HEK293 (cell line): ENCODE measurements around the gene HOXA11.
A peak's percentile ranks its signal among the peaks of the same experiment; 100 is the strongest.

Experiments used
- CTCF ChIA-PET: fragments of 350-600 bp; formaldehyde crosslinking; extraction: SDS; loops from one replicate; lab custom pipeline; 2021; ENCODE audit warnings: antibody characterized with exemption; lab: Yijun Ruan, JAX
- POLR2A ChIA-PET: fragments of 300-600 bp; formaldehyde crosslinking; extraction: SDS; loops from one replicate; lab custom pipeline; 2020; ENCODE audit warnings: antibody characterized with exemption, inconsistent platforms; lab: Yijun Ruan, JAX
- H3K27ac ChIP-seq: fragments of 200-500 bp; sonication (Bioruptor generic); 2 replicates; pipeline ENCODE4 v1.5.1; 2014; ENCODE audit warnings: low read depth, low read length, control low read depth, inconsistent platforms; ENCODE audit errors: extremely low read depth
- H3K36me3 ChIP-seq, 2 experiments: fragments of 200-500 bp in 1 of 2; sonication (Bioruptor generic) in 1 of 2; 1 replicate in 1 of 2; 2 replicates in 1 of 2; pipeline ENCODE4 v1.5.1; 2014 to 2017; ENCODE audit warnings: inconsistent platforms in 2 of 2, low read length in 2 of 2; ENCODE audit not compliant: control insufficient read depth in 2 of 2, insufficient read depth in 1 of 2
- H3K4me1 ChIP-seq: fragments of 200-500 bp; sonication (Bioruptor generic); 2 replicates; pipeline ENCODE4 v1.5.1; 2014; ENCODE audit warnings: mild to moderate bottlenecking, low read length, inconsistent platforms; ENCODE audit not compliant: control insufficient read depth, insufficient read depth
- H3K4me3 ChIP-seq: 2 replicates; pipeline ENCODE4 v1.5.1; 2011; ENCODE audit warnings: low read depth, mild to moderate bottlenecking, control low read depth, low read length, moderate library complexity
- H3K9me3 ChIP-seq: fragments of 200-500 bp; sonication (Bioruptor generic); 2 replicates; pipeline ENCODE4 v1.5.1; 2014; ENCODE audit warnings: low read depth, low read length, inconsistent platforms; ENCODE audit not compliant: control insufficient read depth, insufficient read depth
- GFI1B ChIP-seq: fragments of 450-650 bp; formaldehyde crosslinking; IDR thresholded peaks from 2 replicates; pipeline ENCODE4 v1.5.1; 2016; ENCODE audit warnings: missing biosample characterization, missing genetic modification characterization
- GLI2 ChIP-seq: fragments of 450-650 bp; formaldehyde crosslinking; IDR thresholded peaks from 2 replicates; pipeline ENCODE4; 2017; ENCODE audit warnings: missing biosample characterization, missing genetic modification characterization, low read depth, borderline replicate concordance
- KLF10 ChIP-seq: fragments of 450-650 bp; IDR thresholded peaks from 2 replicates; pipeline ENCODE4 v1.5.1; 2018; ENCODE audit warnings: missing biosample characterization, mild to moderate bottlenecking, missing genetic modification characterization
- SP2 ChIP-seq: fragments of 450-650 bp; formaldehyde crosslinking; IDR thresholded peaks from 2 replicates; pipeline ENCODE4 v1.5.1; 2016; ENCODE audit warnings: missing biosample characterization, missing genetic modification characterization
- ZBTB48 ChIP-seq: fragments of 450-650 bp; formaldehyde crosslinking; IDR thresholded peaks from 2 replicates; pipeline ENCODE4 v1.5.1; 2016; ENCODE audit warnings: missing biosample characterization, missing genetic modification characterization
- ZIC2 ChIP-seq: fragments of 450-650 bp; formaldehyde crosslinking; IDR thresholded peaks from 2 replicates; pipeline ENCODE4 v1.5.1; 2016; ENCODE audit warnings: missing biosample characterization, missing genetic modification characterization
- ZNF138 ChIP-seq: fragments of 450-650 bp; formaldehyde crosslinking; IDR thresholded peaks from 2 replicates; pipeline ENCODE4 v1.5.1; 2016; ENCODE audit warnings: missing biosample characterization, missing genetic modification characterization, borderline replicate concordance
- ZNF146 ChIP-seq: fragments of 450-650 bp; formaldehyde crosslinking; IDR thresholded peaks from 2 replicates; pipeline ENCODE4 v1.5.1; 2016; ENCODE audit warnings: missing biosample characterization, missing genetic modification characterization
- ZNF214 ChIP-seq: fragments of 450-650 bp; formaldehyde crosslinking; IDR thresholded peaks from 2 replicates; pipeline ENCODE4 v1.5.1; 2017; ENCODE audit warnings: missing biosample characterization, mild to moderate bottlenecking, missing genetic modification characterization, borderline replicate concordance
- ZNF274 ChIP-seq, 2 experiments: fragments of 200-500 bp in 1 of 2; fragments of 450-650 bp in 1 of 2; sonication (Bioruptor generic) in 1 of 2; formaldehyde crosslinking in 1 of 2; IDR thresholded peaks; 2 replicates each; pipeline versions ENCODE4 v1.5.1 to v1.6.1; 2014 to 2016; ENCODE audit warnings: borderline replicate concordance in 1 of 2, inconsistent platforms in 1 of 2, low read length in 1 of 2, missing biosample characterization in 1 of 2, missing genetic modification characterization in 1 of 2
- ZNF366 ChIP-seq: fragments of 450-650 bp; formaldehyde crosslinking; conservative IDR thresholded peaks from 2 replicates; pipeline ENCODE4 v1.5.1; 2016; ENCODE audit warnings: missing biosample characterization, missing genetic modification characterization
- ZNF423 ChIP-seq: fragments of 450-650 bp; formaldehyde crosslinking; IDR thresholded peaks from 2 replicates; pipeline ENCODE4 v1.5.1; 2016; ENCODE audit warnings: missing biosample characterization, missing genetic modification characterization
- ZNF544 ChIP-seq: fragments of 450-650 bp; formaldehyde crosslinking; IDR thresholded peaks from 2 replicates; pipeline ENCODE4 v1.5.0; 2017; ENCODE audit warnings: missing biosample characterization, missing genetic modification characterization
- ZNF555 ChIP-seq: fragments of 450-650 bp; formaldehyde crosslinking; conservative IDR thresholded peaks from 2 replicates; pipeline ENCODE4 v1.5.1; 2017; ENCODE audit warnings: missing biosample characterization, mild to moderate bottlenecking, missing genetic modification characterization, inconsistent platforms
- ZNF621 ChIP-seq: fragments of 450-650 bp; formaldehyde crosslinking; IDR thresholded peaks from 2 replicates; pipeline ENCODE4 v1.5.1; 2017; ENCODE audit warnings: missing biosample characterization, missing genetic modification characterization
- TF ChIP-seq, protein P1 (sequence below): fragments of 450-650 bp; formaldehyde crosslinking; optimal IDR thresholded peaks from 2 replicates; pipeline ENCODE3; 2016; ENCODE audit warnings: missing biosample characterization, mild to moderate bottlenecking, missing genetic modification characterization
- TF ChIP-seq, protein P2 (sequence below): fragments of 450-650 bp; formaldehyde crosslinking; IDR thresholded peaks from 2 replicates; pipeline ENCODE4 v1.5.1; 2016; ENCODE audit warnings: missing biosample characterization, missing genetic modification characterization
- TF ChIP-seq, protein P3 (sequence below): fragments of 450-650 bp; formaldehyde crosslinking; IDR thresholded peaks from 2 replicates; pipeline ENCODE4 v1.5.1; 2016; ENCODE audit warnings: missing biosample characterization, missing genetic modification characterization
- TF ChIP-seq, protein P4 (sequence below): fragments of 450-650 bp; formaldehyde crosslinking; IDR thresholded peaks from 2 replicates; pipeline ENCODE4 v1.5.1; 2016; ENCODE audit warnings: missing biosample characterization, missing genetic modification characterization
- TF ChIP-seq, protein P5 (sequence below): fragments of 450-650 bp; formaldehyde crosslinking; IDR thresholded peaks from 2 replicates; pipeline ENCODE4 v1.5.1; 2016; ENCODE audit warnings: missing biosample characterization, missing genetic modification characterization
- TF ChIP-seq, protein P6 (sequence below): fragments of 450-650 bp; formaldehyde crosslinking; IDR thresholded peaks from 2 replicates; pipeline ENCODE4 v1.5.1; 2016; ENCODE audit warnings: missing biosample characterization, missing genetic modification characterization

HOXA11 gene

DNA sequence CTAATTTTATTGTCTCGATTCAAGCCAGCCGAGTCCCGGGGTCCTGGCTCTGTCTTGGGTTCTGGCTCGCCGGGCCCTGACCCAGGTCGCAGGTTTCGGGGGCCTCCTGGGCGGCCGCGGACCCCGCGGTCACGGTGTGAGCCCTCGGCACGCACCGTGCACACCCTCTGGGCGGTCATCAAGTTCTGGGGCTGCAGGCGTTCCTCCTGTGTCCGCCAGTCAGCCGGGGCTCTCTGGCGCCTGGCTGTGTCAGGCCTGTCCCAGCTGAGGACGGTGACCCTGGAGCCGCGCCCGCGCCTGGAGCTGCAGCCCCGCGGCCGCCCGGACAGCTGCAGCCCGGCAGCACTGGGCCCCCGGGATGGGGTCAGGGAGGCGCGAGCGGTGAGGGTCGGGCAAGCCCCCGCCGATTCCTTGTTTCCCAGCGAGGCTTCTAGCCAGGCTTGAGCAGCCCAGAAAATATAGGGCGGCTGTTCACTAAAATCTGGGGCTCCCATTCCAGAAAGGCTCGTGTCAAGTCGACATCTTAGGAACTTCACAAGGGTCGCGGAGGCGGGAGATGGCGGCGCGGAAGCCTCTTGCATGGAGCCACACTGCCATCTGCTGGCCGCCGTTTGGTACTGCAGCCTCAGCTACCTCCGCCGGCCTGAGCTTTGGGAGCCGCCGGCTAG is 24.4 kb downstream of the HOXA11 start:
- CTCF ChIA-PET: interaction anchor here (0.5 to 3.7 kb wide), 24 partner anchors 9 to 1764 kb away, joined by 3 to 50 read pairs (median 4); partner anchors contain the start of genes HOXA5 and HOXA6
- H3K27ac ChIP-seq: peak overlapping the region; percentile 100
- POLR2A ChIA-PET: interaction anchor here (0.9 to 4.1 kb wide), 16 partner anchors 9 to 1268 kb away, joined by 3 to 42 read pairs (median 6); partner anchors contain the start of genes HOXA11, HOXA3, HOXA4 and HOXA5
- peaks cover 12% of the 10 kb centered on the region for H3K4me1 ChIP-seq
- peaks cover 18 to 25% of the 10 kb centered on the region in 2 experiments for H3K36me3 ChIP-seq
- no peaks in the 10 kb centered on the region for H3K9me3 ChIP-seq
- peak overlapping the region; percentile 46 for H3K4me3 ChIP-seq
- TF ChIP-seq ZNF274 (IDR thresholded peaks at IDR 0.05; ENCODE audit: low read length) (no peak), ZNF274 (tag by site-specific recombination; IDR thresholded peaks at IDR 0.05; ENCODE audit: borderline replicate concordance) (no peak), ZNF138 (tag by site-specific recombination) (no peak), GLI2 (tag by site-specific recombination) (no peak), ZNF621 (tag by site-specific recombination) (no peak), ZNF555 (tag by site-specific recombination) (no peak), ZNF146 (tag by site-specific recombination) (no peak), ZNF544 (tag by site-specific recombination) (no peak), ZNF423 (tag by site-specific recombination) (no peak), ZIC2 (tag by site-specific recombination) (peak; percentile 20; the same call in 1 of the 2 replicates), ZNF366 (tag by site-specific recombination) (no peak), ZBTB48 (tag by site-specific recombination) (no peak; the same call in 1 of the 2 replicates), KLF10 (no peak), ZNF214 (tag by site-specific recombination) (no peak), GFI1B (tag by site-specific recombination) (no peak), SP2 (tag by site-specific recombination) (no peak)
- TF ChIP-seq, protein P1, sequence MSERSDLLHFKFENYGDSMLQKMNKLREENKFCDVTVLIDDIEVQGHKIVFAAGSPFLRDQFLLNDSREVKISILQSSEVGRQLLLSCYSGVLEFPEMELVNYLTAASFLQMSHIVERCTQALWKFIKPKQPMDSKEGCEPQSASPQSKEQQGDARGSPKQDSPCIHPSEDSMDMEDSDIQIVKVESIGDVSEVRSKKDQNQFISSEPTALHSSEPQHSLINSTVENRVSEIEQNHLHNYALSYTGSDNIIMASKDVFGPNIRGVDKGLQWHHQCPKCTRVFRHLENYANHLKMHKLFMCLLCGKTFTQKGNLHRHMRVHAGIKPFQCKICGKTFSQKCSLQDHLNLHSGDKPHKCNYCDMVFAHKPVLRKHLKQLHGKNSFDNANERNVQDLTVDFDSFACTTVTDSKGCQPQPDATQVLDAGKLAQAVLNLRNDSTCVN (tag by site-specific recombination): peak; percentile 77
- TF ChIP-seq, protein P2, sequence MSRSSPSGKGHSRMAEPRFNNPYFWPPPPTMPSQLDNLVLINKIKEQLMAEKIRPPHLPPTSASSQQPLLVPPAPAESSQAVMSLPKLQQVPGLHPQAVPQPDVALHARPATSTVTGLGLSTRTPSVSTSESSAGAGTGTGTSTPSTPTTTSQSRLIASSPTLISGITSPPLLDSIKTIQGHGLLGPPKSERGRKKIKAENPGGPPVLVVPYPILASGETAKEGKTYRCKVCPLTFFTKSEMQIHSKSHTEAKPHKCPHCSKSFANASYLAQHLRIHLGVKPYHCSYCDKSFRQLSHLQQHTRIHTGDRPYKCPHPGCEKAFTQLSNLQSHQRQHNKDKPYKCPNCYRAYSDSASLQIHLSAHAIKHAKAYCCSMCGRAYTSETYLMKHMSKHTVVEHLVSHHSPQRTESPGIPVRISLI (tag by site-specific recombination): no peak
- TF ChIP-seq, protein P3, sequence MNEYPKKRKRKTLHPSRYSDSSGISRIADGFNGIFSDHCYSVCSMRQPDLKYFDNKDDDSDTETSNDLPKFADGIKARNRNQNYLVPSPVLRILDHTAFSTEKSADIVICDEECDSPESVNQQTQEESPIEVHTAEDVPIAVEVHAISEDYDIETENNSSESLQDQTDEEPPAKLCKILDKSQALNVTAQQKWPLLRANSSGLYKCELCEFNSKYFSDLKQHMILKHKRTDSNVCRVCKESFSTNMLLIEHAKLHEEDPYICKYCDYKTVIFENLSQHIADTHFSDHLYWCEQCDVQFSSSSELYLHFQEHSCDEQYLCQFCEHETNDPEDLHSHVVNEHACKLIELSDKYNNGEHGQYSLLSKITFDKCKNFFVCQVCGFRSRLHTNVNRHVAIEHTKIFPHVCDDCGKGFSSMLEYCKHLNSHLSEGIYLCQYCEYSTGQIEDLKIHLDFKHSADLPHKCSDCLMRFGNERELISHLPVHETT (tag by site-specific recombination): peak; percentile 41; the same call in 1 of the 2 replicates
- TF ChIP-seq, protein P4, sequence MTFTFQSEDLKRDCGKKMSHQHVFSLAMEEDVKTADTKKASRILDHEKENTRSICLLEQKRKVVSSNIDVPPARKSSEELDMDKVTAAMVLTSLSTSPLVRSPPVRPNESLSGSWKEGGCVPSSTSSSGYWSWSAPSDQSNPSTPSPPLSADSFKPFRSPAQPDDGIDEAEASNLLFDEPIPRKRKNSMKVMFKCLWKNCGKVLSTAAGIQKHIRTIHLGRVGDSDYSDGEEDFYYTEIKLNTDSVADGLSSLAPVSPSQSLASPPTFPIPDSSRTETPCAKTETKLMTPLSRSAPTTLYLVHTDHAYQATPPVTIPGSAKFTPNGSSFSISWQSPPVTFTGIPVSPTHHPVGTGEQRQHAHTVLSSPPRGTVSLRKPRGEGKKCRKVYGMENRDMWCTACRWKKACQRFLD (tag by site-specific recombination): no peak
- TF ChIP-seq, protein P5, sequence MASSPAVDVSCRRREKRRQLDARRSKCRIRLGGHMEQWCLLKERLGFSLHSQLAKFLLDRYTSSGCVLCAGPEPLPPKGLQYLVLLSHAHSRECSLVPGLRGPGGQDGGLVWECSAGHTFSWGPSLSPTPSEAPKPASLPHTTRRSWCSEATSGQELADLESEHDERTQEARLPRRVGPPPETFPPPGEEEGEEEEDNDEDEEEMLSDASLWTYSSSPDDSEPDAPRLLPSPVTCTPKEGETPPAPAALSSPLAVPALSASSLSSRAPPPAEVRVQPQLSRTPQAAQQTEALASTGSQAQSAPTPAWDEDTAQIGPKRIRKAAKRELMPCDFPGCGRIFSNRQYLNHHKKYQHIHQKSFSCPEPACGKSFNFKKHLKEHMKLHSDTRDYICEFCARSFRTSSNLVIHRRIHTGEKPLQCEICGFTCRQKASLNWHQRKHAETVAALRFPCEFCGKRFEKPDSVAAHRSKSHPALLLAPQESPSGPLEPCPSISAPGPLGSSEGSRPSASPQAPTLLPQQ (tag by site-specific recombination): no peak
- TF ChIP-seq, protein P6, sequence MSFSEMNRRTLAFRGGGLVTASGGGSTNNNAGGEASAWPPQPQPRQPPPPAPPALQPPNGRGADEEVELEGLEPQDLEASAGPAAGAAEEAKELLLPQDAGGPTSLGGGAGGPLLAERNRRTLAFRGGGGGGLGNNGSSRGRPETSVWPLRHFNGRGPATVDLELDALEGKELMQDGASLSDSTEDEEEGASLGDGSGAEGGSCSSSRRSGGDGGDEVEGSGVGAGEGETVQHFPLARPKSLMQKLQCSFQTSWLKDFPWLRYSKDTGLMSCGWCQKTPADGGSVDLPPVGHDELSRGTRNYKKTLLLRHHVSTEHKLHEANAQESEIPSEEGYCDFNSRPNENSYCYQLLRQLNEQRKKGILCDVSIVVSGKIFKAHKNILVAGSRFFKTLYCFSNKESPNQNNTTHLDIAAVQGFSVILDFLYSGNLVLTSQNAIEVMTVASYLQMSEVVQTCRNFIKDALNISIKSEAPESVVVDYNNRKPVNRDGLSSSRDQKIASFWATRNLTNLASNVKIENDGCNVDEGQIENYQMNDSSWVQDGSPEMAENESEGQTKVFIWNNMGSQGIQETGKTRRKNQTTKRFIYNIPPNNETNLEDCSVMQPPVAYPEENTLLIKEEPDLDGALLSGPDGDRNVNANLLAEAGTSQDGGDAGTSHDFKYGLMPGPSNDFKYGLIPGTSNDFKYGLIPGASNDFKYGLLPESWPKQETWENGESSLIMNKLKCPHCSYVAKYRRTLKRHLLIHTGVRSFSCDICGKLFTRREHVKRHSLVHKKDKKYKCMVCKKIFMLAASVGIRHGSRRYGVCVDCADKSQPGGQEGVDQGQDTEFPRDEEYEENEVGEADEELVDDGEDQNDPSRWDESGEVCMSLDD (tag by site-specific recombination): no peak
